ENCODE data around the gene IQCH.

Gene IQCH

GRCh38 chr15:67456677-67457529 lies 202.3 kb downstream of the IQCH start:
- TF ChIP-seq, protein P1, sequence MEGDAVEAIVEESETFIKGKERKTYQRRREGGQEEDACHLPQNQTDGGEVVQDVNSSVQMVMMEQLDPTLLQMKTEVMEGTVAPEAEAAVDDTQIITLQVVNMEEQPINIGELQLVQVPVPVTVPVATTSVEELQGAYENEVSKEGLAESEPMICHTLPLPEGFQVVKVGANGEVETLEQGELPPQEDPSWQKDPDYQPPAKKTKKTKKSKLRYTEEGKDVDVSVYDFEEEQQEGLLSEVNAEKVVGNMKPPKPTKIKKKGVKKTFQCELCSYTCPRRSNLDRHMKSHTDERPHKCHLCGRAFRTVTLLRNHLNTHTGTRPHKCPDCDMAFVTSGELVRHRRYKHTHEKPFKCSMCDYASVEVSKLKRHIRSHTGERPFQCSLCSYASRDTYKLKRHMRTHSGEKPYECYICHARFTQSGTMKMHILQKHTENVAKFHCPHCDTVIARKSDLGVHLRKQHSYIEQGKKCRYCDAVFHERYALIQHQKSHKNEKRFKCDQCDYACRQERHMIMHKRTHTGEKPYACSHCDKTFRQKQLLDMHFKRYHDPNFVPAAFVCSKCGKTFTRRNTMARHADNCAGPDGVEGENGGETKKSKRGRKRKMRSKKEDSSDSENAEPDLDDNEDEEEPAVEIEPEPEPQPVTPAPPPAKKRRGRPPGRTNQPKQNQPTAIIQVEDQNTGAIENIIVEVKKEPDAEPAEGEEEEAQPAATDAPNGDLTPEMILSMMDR (IDR thresholded peaks at IDR 0.05; ENCODE audit: low read depth, low read length, missing control alignments) = peak; percentile 94
- H3K4me3 ChIP-seq (ENCODE audit: low read depth, low read length) = no peak overlapping the region
- DNase-seq (ENCODE audit: low read depth) = peak; percentile 40

DNA sequence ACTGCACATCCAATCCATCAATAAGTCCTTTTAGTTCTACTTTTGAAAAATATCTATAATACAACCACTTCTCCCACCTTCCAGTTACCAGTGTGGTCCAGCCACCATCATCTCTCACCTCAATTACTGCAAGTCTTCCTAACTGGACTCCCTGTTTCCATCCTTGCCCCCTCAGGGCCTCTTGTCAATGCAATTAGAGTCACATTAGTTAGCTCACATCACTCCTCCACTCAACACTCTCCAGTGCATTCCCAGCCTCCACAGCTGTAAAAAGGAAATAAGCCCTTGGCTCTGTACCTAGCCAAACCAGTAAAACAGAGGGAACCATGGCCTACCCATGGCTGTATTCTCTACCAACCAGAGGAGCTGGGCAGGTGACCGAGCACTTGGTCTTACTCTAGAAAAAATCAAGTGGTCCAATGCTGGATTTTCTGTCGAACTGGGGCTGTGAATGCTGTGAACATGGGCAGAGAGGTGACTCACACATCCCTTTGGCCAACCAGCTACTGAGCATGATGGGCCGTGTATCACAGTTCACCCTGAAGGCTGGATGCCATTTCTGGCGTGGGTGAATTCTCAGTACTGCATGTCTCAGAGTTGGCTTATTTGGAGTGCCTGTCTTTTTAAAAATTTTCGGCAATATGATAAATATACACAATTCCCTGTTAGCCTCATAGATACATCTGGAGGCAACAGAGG lies 203.9 kb downstream of the IQCH start:
- no peak for DNase-seq (ENCODE audit: low read depth)
- H3K4me3 ChIP-seq (ENCODE audit: low read depth, low read length) = no peak overlapping the region
- TF ChIP-seq, protein P1 (IDR thresholded peaks at IDR 0.05; ENCODE audit: low read depth, low read length, missing control alignments) = no peak

DNA sequence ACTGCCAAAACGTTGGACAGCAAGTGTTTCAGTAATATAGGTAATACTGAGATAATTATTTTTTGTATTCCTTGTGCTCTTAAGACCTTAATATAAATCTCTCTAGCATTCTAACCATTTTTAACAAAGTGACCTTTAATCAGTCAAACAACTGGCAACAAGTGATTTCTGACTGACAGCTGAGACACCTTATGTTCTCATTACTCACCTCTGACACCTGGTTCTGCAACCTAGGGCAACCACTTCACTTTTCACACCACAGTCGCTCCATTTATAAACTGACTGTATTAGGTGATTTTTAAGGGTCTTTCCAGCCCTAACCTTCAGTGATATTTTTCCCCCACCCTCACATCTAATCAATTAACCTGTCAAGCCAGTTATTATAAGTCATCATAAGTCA lies 205.9 kb downstream of the IQCH start:
- DNase-seq (ENCODE audit: low read depth) = no peak
- TF ChIP-seq, protein P1 (IDR thresholded peaks at IDR 0.05; ENCODE audit: low read depth, low read length, missing control alignments) = no peak
- H3K4me3 ChIP-seq (ENCODE audit: low read depth, low read length) = no peak overlapping the region

- TF ChIP-seq, protein P1 (IDR thresholded peaks at IDR 0.05; ENCODE audit: low read depth, low read length, missing control alignments) = no peak
- no peak overlapping the region for H3K4me3 ChIP-seq (ENCODE audit: low read depth, low read length)
- no peak for DNase-seq (ENCODE audit: low read depth)
These were observed 207.1 kb downstream of the IQCH start for GRCh38 chr15:67461735-67462134.

DNA sequence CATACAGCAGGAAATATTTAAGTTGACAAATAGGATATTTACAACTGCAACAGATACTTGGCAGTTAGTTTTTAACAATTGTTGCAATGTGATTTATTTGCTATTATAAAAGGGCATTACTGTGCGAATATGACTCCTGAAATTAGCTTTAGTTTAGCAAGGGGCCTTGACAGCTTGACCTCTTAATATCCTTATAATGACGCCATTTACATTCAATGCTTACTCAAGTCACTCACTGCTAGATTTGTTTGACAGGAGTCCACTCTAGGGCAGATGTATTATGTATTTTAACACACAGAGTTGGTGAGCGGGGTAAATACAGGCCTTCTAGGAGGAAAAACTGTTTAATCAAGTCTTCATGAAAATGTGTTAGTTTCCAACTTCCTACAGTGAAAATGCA lies 208.3 kb downstream of the IQCH start:
- TF ChIP-seq, protein P1 (IDR thresholded peaks at IDR 0.05; ENCODE audit: low read depth, low read length, missing control alignments) = no peak
- no peak overlapping the region for H3K4me3 ChIP-seq (ENCODE audit: low read depth, low read length)
- DNase-seq (ENCODE audit: low read depth) = no peak

DNA sequence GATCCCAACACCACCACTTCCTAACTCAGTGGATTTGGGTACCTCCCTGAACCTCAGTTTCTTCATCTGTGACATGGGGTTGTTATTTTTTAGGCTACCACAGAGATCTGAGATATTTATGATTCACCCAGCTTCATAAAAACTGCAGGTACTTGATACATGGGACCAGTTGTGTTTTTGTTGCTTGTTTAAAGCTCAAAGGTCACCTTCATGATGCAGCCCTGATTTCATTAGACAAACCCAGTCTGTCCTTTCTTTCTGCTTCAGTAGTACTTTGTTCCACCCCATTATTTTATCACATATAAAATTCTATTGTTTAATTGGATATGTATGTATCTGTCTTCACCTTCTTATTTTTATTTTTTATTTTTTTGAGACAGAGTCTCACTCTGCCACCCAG lies 208.9 kb downstream of the IQCH start:
- no peak for DNase-seq (ENCODE audit: low read depth)
- TF ChIP-seq, protein P1 (IDR thresholded peaks at IDR 0.05; ENCODE audit: low read depth, low read length, missing control alignments) = no peak
- H3K4me3 ChIP-seq (ENCODE audit: low read depth, low read length) = no peak overlapping the region
